Uterus (tissue), 4 donors: ENCODE results near the gene KLF16. TPM values are rescaled to one million over a fixed set of nuclear protein-coding genes. Genes with fewer than 3 reads are reported as not detected.

Experiments used
- DNase-seq, 2 donors: peaks; one replicate each; pipeline ENCODE4 v3.0.0-alpha.2; 2019 to 2020
- H3K27ac ChIP-seq, 2 donors: fragments of 200-600 bp; sonication (generic); 1 replicate in 1 of 2; 2 replicates in 1 of 2; pipeline ENCODE4 v1.5.1; 2016 to 2018
- H3K27me3 ChIP-seq, 2 donors: fragments of 200-600 bp; sonication (generic); one replicate each; pipeline ENCODE4 v1.5.1; 2018 to 2019; ENCODE audit warnings: control low read depth in 1 of 2
- H3K36me3 ChIP-seq, 2 donors: fragments of 200-600 bp; sonication (generic); one replicate each; pipeline ENCODE4 v1.5.1; 2019; ENCODE audit warnings: control low read depth in 1 of 2
- H3K4me1 ChIP-seq, 2 donors: fragments of 200-600 bp; sonication (generic); one replicate each; pipeline ENCODE4 v1.5.1; 2018 to 2019; ENCODE audit warnings: control low read depth in 1 of 2
- H3K4me3 ChIP-seq, 2 donors: fragments of 200-600 bp; sonication (generic); 1 replicate in 1 of 2; 2 replicates in 1 of 2; pipeline ENCODE4 v1.5.1; 2018 to 2019; ENCODE audit warnings: mild to moderate bottlenecking in 1 of 2
- H3K9me3 ChIP-seq, 2 donors: fragments of 200-600 bp; sonication (generic); one replicate each; pipeline ENCODE4 v1.5.1; 2019; ENCODE audit warnings: control low read depth in 1 of 2
- CTCF ChIP-seq, 4 experiments: fragments of 200-600 bp in 2 of 4; fragments of 450-650 bp in 2 of 4; sonication (generic) in 2 of 4; IDR thresholded peaks; one replicate each; pipeline ENCODE4 v1.5.1; 2016 to 2019; ENCODE audit warnings: antibody characterized with exemption in 4 of 4, mild to moderate bottlenecking in 2 of 4, moderate library complexity in 1 of 4
- POLR2A ChIP-seq, 2 donors: fragments of 450-650 bp; IDR thresholded peaks; one replicate each; pipeline ENCODE4 v1.6.1; 2016; ENCODE audit warnings: antibody characterized with exemption in 2 of 2, mild to moderate bottlenecking in 1 of 2, moderate library complexity in 1 of 2
- intact Hi-C: fragments of 100-400 bp; cut with DNase I; formaldehyde crosslinking; loops from one replicate; pipeline ENCODE4 v1.15.1; 2023; ENCODE audit warnings: low total_unique reads
- total RNA-seq, 4 donors: library from RNA; depleted of rRNA in 3 of 4; stranded (reverse); fragments of >200 nt in 3 of 4; gene quantifications; one replicate each; pipeline versions ENCODE4 v1.1.0 to v1.2.4, GENCODE V29; 2014 to 2023
- donor health status: DM: yes; HTN: yes; CAD: no.

Gene KLF16
- total RNA-seq, 4 donors from 2014 or later: 0.26 to 17.7 (median 3.9) TPM; not detected in 1

GRCh38 chr19:1855828-1856255 is 7.5 kb downstream of the KLF16 start:
- H3K4me3 ChIP-seq: no peak overlapping the region

GRCh38 chr19:1855040-1855827 is 8.1 kb downstream of the KLF16 start:
- H3K27me3 ChIP-seq: no peaks in the 10 kb centered on the region
- no peaks in the 10 kb centered on the region for H3K9me3 ChIP-seq
- intact Hi-C loops: no loop called here
- H3K36me3 ChIP-seq: no peaks in the 10 kb centered on the region
- no peak overlapping the region for H3K4me3 ChIP-seq
- peak; percentile 19 to 34 for TF ChIP-seq POLR2A (IDR thresholded peaks at IDR 0.05)
- no peak for TF ChIP-seq CTCF (IDR thresholded peaks at IDR 0.05)
- peak overlapping the region; percentile 60 to 70 for H3K27ac ChIP-seq
- peaks cover 0 to 26% of the 10 kb centered on the region in 2 donors for H3K4me1 ChIP-seq
- peak; percentile 57 to 66 for DNase-seq

More at GRCh38 chr19:1855828-1856255, 7.5 kb downstream of the KLF16 start:
- Histone ChIP-seq H3K27me3 (no peaks in the 10 kb centered on the region), H3K36me3 (no peaks in the 10 kb centered on the region), H3K4me1 (peaks cover 0 to 32% of the 10 kb centered on the region in 2 donors), H3K27ac (peak overlapping the region; percentile 60 to 70), H3K9me3 (no peaks in the 10 kb centered on the region)
- intact Hi-C loops: no loop called here
- TF ChIP-seq POLR2A (IDR thresholded peaks at IDR 0.05): no peak
- no peak for TF ChIP-seq CTCF (IDR thresholded peaks at IDR 0.05)
- DNase-seq: no peak

- TF ChIP-seq POLR2A (IDR thresholded peaks at IDR 0.05): no peak
- no peak for TF ChIP-seq CTCF (IDR thresholded peaks at IDR 0.05)
- intact Hi-C loops: no loop called here
- Histone ChIP-seq H3K4me3 (no peak overlapping the region), H3K27me3 (no peaks in the 10 kb centered on the region), H3K4me1 (peaks cover 0 to 26% of the 10 kb centered on the region in 2 donors), H3K36me3 (no peaks in the 10 kb centered on the region), H3K27ac (peak overlapping the region; percentile 37 to 41), H3K9me3 (no peaks in the 10 kb centered on the region)
- no peak for DNase-seq
Observed at GRCh38 chr19:1854542-1855039, 8.8 kb downstream of the KLF16 start.

GRCh38 chr19:1854039-1854541 is 9.3 kb downstream of the KLF16 start:
- intact Hi-C loops: no loop called here
- Histone ChIP-seq H3K36me3 (no peaks in the 10 kb centered on the region), H3K9me3 (no peaks in the 10 kb centered on the region), H3K4me1 (peaks cover 0 to 26% of the 10 kb centered on the region in 2 donors), H3K27me3 (no peaks in the 10 kb centered on the region), H3K4me3 (no peak overlapping the region), H3K27ac (no peak overlapping the region)
- TF ChIP-seq POLR2A (IDR thresholded peaks at IDR 0.05): no peak
- no peak for DNase-seq

GRCh38 chr19:1853295-1854038 is 9.9 kb downstream of the KLF16 start:
- Histone ChIP-seq H3K27ac (no peak overlapping the region), H3K4me1 (peaks cover 0 to 26% of the 10 kb centered on the region in 2 donors), H3K4me3 (no peak overlapping the region), H3K27me3 (no peaks in the 10 kb centered on the region), H3K9me3 (no peaks in the 10 kb centered on the region), H3K36me3 (no peaks in the 10 kb centered on the region)
- intact Hi-C loops: no loop called here
- no peak for DNase-seq
- TF ChIP-seq POLR2A (IDR thresholded peaks at IDR 0.05) (no peak), CTCF (IDR thresholded peaks at IDR 0.05) (peak; percentile 58 to 75 (median 68))
